Measurements from ENCODE around the gene SLC37A1.

Gene SLC37A1

DNA sequence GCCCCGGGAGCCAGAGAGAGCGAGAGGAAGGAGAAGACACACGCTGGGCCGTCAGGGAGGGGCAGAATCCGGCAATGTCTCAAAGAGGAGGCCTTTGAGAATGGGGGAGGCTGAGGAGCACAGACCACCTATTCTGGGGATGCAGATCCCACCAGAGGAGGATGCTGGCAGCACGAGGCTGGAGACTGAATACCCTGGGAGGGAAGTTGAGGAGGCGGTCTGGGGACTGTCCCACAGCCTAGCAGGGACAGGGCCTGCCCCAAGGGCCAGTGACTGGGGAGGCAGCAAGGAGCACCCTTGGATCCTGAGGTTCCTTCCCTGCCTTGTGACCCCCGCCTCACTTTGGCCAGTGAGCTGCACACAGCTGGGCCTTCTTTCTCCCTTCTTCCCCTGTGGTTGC is 49.2 kb downstream of the SLC37A1 start:
- ATAC-seq (no peak), DNase-seq (no peak)

DNA sequence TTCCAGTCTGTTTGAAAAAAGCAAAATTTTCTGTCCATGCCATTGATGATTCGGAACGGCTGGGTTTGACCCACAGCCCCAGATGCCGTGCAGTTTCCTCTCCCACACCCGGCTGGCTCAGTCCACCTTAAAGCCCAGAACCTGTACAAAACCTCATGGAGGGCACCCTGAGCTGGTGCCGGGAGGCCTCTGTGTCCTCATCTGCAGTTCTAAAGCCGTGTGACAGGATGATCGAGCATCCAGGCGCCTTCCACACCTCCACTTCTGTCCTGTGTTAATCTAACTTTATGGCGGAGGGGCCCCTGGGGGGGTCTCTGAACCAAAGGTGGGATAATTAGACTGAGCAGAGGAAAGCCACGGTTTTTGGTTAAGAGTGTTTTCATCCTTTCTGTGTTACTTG is 49.6 kb downstream of the SLC37A1 start:
- no peak for DNase-seq
- no peak for ATAC-seq

DNA sequence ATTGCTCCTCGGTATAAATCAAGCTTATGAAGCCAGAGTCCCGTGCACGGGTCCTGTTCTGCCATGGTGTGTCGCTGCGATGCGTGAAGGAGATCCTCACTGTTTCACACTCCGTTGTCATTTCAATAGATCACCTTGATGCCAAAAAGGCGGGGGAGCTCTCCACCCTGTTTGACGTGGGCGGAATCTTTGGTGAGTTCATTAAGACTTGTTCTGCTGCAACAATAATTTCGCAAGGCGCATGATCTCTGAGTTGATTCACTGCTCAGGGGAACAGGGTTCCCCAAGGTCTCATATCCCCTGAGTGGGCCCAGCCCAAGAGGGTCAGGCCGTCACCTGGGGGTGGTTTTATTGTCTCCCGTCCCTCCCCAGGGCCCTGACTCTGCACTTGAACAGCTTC is 50.0 kb downstream of the SLC37A1 start:
- ATAC-seq: no peak
- no peak for DNase-seq

- DNase-seq (no peak), ATAC-seq (no peak)
Observed at GRCh38 chr21:42564561-42564971, 50.9 kb downstream of the SLC37A1 start.

- DNase-seq (no peak), ATAC-seq (no peak)
Observed at GRCh38 chr21:42565206-42565810, 51.7 kb downstream of the SLC37A1 start.

- DNase-seq (no peak), ATAC-seq (no peak)
Observed at GRCh38 chr21:42565886-42566523, 52.4 kb downstream of the SLC37A1 start.

GRCh38 chr21:42566524-42567213 is 53.0 kb downstream of the SLC37A1 start:
- no peak for DNase-seq
- ATAC-seq: no peak

- DNase-seq (no peak), ATAC-seq (no peak)
Observed at GRCh38 chr21:42567214-42567555, 53.5 kb downstream of the SLC37A1 start.

- DNase-seq (no peak), ATAC-seq (no peak)
Observed at GRCh38 chr21:42567861-42568260, 54.2 kb downstream of the SLC37A1 start.

- ATAC-seq (no peak), DNase-seq (no peak)
Observed at GRCh38 chr21:42568376-42568775, 54.7 kb downstream of the SLC37A1 start.

- DNase-seq: no peak
- no peak for ATAC-seq
Observed at GRCh38 chr21:42568866-42569731, 55.4 kb downstream of the SLC37A1 start.

DNA sequence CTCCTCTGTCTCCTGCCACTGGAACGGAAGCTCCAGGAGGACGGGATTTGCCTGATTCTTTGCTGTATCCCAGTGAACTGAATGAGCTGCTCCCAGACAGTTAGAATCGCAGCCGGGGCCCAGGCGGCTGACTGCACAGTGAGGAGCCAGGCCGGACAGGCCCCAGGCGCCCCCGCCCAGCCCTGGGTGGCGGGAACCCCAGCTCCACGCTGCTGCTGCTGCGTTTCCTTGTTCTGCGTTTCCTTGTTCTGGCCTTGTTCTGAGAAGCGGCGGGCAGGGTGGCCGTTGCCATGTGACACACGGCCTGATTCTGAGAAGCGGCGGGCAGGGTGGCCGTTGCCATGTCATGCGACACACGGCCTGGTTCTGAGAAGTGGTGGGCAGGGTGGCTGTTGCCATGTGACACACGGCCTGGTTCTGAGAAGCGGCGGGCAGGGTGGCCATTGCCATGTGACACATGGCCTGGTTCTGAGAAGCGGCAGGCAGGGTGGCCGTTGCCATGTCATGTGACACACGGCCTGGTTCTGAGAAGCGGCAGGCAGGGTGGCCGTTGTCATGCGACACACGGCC is 56.2 kb downstream of the SLC37A1 start:
- DNase-seq: no peak
- ATAC-seq: no peak

DNA sequence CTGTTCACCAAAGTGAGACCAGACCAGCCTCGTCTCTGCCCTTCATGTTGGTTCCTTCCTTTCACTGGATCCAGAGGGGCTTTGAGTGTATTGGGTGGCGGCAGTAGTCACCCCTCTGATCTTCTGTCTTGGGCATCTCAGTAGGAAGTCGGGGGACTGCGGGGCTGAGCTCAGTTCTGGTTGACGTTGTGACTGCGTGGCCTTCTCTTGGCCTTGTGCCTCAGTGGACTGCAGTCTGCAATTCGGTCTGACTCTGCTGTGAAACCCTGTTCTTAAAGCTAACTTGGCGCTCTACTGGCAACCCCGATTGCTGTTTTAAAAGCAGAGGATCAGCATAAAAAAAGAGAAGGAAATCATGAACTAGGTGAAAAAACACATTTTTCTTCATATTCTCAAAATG is 56.7 kb downstream of the SLC37A1 start:
- ATAC-seq (no peak), DNase-seq (no peak)

DNA sequence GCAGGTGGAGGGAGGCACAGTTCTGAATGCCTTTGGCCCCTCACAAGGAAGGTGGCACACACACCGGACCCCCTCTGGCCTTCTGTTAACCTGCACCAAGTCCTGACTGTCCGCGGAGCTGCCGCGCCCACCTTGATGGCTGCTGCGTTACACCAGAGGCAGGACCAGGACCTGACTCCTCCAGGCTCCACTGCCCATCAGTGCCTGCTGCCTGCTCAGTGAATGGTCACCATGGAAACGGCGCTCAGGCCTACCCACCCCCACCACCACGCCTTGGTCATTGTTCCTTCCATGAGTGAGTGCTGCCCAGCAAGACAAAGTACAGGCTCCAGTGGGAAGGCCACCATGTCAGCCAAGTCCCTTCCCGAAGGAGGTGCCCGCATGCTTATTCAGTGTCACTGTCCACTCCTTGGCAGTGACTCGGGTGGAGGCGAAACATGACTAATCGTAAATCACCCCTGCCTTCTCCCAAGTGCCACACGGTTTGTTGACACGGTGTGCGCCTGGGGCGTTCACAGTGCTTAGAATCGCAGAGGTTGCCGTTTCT is 57.3 kb downstream of the SLC37A1 start:
- ATAC-seq (no peak), DNase-seq (no peak)

DNA sequence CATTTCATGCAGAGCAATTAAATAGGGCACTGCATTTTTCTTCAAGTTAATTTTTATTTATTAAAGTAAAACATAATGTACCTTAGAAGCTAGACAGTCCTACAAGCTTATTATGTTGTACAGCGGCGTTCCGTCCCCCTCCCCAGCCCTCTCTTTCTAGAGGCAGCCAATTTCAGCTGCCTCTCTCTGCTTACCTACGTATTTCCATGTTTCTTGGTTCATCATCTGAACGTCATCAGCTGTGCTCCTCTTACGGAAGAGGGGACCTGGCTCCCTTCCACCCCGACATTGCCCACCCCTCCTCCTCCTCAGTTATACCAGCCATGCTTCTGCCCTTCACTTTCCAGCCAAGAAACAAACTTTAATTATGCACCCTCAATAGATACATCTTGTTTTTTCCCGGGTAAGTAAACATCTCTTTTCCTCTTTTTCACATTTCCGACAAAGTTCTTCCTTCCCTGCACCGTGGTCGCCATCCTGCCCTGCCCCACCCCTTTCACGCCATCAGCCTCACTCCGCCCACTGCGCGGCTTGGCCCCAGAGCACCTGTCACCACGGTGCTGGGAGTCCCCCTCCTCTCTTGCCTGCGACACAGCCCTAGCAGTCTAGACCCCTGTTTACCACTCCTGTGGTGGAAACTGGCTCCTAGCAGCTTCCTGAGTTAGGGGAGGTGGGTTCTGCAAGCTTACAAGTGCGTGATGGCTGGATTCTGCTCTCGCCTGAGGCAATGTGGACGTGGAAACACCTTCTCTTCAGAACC is 57.9 kb downstream of the SLC37A1 start:
- no peak for DNase-seq

DNA sequence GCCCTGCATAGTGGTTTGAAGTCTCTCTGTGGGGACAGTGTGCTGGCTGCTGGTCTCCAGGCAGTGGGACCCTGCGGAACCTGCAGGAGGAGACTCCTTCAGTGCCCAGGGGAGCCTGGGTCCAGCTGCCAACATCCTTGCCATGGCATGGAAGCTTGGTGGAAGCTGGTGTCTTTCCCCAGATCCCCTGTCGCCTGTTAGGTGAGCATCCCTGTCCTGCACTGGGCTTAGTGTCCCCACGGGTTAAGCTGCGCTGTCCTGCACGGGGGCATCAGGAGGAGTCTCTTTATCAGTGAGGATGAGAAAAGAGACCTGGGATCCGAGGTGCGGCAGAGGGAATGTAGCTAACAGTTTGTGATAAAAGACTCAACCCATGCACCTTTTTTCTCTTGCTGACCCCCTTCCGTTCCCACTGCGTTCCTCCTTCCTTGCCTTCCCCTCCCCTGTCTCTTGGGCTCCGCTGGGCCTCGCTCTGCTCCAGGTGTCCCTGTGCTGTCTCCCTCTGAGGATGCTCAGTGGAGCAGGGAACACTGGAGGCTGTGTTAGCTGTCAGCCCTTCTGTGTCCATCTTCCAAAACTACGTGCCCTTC is 59.3 kb downstream of the SLC37A1 start:
- no peak for ATAC-seq
- DNase-seq: no peak

More for the DNA sequence above, 57.9 kb downstream of the SLC37A1 start:
- no peak for ATAC-seq

DNA sequence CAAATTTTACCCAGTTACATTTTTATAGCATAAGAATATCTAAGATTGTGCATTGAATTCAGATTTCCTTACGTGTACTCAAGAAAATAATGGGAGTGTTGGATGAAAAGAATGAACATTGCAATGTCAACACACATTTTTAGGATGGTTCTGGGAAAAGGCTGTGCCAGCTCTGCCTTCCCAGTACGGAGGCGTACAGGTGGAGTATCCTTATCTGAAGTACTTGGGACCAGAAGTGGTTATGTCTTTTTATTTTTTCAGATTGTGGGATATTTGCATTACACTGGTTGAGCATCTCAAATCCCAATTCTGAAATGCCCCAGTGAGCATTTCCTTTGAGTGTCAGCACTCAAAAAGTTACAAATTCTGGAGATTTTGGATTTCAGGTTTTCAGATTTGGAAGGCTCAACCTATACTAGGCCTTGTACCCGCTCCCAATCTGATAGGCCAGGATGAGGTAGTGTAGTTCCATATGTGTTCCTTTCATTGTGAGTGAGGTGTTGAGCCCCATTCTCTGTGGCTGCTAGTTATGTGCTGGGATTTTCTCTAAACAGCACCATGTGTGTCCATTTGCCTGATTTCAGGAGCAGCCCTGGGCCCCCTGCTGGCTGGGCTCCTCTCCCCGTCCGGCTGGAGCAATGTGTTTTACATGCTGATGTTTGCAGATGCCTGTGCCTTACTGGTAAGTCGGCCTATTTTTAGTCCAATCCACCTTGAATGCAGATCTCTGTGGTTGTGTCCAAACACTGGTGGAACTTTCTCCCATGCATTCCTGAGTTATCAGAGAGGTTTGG is 60.8 kb downstream of the SLC37A1 start:
- ATAC-seq (no peak), DNase-seq (no peak)

DNA sequence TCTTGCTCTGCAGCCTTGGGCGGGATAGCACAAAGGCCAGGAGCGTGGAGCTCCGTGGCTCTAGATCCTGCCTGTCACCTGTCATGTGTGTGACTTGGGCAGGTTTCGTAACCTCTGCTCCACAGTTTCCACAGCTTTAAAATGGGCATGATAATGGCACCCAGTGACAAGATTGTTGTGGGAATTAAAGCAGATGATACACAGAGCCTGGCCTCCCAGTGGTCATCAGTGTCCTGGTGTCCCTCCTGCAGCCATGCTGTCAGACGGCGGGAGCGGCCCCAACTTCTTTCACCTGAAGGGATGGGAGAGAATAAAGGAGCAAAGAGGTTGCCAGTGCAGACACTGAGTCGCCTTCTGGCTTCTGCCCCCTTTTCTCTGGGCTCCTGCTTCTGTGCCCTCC is 61.5 kb downstream of the SLC37A1 start:
- DNase-seq: no peak
- ATAC-seq: no peak

- ATAC-seq: no peak
- no peak for DNase-seq
Observed at GRCh38 chr21:42576639-42577038, 63.0 kb downstream of the SLC37A1 start.

- DNase-seq: no peak
- no peak for ATAC-seq
Observed at GRCh38 chr21:42578034-42578433, 64.4 kb downstream of the SLC37A1 start.

Data from stimulated activated naive CD8-positive, alpha-beta T cell treated with anti-CD3 and anti-CD28 coated beads, Interleukin-15, Interleukin-2, amounts not matched to agents 100 U/mL and 50 U/mL, for 24 hours (primary cell).